ENCODE measurements around the gene BICRA.

DNA sequence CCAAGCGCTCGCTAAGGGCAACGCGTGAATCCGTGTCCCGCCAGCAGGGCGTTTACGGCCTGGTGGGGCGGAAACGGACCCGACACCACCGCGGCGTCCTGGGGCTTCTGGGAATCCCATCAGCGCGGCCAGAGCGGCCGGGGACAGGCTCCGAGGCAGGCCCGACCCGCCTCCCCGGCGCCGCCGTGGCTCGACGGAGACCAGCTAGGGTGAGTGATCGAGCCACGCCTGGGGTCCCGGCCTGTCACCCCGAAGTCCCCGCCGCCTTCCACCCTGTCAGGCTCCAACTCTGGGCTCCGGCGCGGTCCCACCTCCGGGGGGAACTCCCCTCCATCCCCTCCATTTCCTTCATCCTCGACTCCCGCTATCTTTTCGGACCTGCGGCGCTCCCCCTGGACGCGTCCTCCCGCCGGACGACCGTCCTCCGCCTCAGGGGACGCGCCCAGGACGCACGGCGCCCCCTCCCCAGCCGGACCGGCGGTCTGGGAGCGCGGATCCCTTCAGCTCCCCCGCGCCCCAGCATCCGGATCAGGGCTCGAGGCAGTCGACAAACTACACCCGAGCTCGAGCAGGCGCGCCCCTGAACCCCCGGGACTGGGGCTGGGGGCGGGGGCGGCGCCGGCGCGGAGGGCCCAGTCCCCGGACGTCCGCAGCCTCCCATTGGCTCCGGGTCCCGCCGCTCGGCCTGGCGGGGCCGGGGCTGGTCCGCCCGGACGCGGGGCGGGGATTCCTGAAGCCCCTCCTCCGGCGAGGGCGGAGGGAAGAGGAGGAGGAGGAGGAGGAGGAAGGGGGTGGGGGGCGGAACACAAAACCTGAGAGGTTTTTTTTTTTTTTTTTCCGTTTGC is 638 bp upstream of the BICRA start:
- TF ChIP-seq, protein P1, sequence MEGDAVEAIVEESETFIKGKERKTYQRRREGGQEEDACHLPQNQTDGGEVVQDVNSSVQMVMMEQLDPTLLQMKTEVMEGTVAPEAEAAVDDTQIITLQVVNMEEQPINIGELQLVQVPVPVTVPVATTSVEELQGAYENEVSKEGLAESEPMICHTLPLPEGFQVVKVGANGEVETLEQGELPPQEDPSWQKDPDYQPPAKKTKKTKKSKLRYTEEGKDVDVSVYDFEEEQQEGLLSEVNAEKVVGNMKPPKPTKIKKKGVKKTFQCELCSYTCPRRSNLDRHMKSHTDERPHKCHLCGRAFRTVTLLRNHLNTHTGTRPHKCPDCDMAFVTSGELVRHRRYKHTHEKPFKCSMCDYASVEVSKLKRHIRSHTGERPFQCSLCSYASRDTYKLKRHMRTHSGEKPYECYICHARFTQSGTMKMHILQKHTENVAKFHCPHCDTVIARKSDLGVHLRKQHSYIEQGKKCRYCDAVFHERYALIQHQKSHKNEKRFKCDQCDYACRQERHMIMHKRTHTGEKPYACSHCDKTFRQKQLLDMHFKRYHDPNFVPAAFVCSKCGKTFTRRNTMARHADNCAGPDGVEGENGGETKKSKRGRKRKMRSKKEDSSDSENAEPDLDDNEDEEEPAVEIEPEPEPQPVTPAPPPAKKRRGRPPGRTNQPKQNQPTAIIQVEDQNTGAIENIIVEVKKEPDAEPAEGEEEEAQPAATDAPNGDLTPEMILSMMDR (IDR thresholded peaks at IDR 0.05): peak in 4 of 6 experiments; percentile 33 to 45 (median 40)
- TF ChIP-seq POLR2A (IDR thresholded peaks at IDR 0.05): peak; percentile 54 to 57

Data from adrenal gland (tissue), 5 donors.